HAP-1 (cell line): ENCODE measurements around the gene GLO1.
A peak's percentile ranks its signal among the peaks of the same experiment; 100 is the strongest.

ENCODE experiments used
- DNase-seq, 2 experiments: peaks; one replicate each; pipeline ENCODE4 v3.0.0-alpha.2; 2016 to 2020; ENCODE audit warnings: low spot score in 2 of 2
- H3K27me3 ChIP-seq: fragments of 250-450 bp; sonication (Bioruptor Pico); 2 replicates; pipeline ENCODE4 v1.5.1; 2020; ENCODE audit warnings: low read depth, mild to moderate bottlenecking, moderate library complexity
- H3K36me3 ChIP-seq: fragments of 250-450 bp; sonication (Bioruptor Pico); replicated peaks from 2 replicates; pipeline ENCODE4 v1.5.1; 2020; ENCODE audit warnings: mild to moderate bottlenecking
- H3K4me1 ChIP-seq: fragments of 250-450 bp; sonication (Bioruptor Pico); 2 replicates; pipeline ENCODE4 v1.5.1; 2020; ENCODE audit warnings: mild to moderate bottlenecking
- H3K4me3 ChIP-seq: fragments of 250-450 bp; sonication (Bioruptor Pico); 2 replicates; pipeline ENCODE4 v1.5.1; 2020; ENCODE audit warnings: mild to moderate bottlenecking, moderate library complexity
- H3K9me3 ChIP-seq: fragments of 250-450 bp; sonication (Bioruptor Pico); 2 replicates; pipeline ENCODE4 v1.5.1; 2020; ENCODE audit warnings: mild to moderate bottlenecking, moderate library complexity
- in situ Hi-C: fragments of 300-500 bp; cut with MboI; formaldehyde crosslinking; loops from 3 replicates; pipeline ENCODE4 v1.14.3; 2020; ENCODE audit warnings: low sequenced_read_pairs, inconsistent platforms, mixed read lengths

GLO1 gene

DNA sequence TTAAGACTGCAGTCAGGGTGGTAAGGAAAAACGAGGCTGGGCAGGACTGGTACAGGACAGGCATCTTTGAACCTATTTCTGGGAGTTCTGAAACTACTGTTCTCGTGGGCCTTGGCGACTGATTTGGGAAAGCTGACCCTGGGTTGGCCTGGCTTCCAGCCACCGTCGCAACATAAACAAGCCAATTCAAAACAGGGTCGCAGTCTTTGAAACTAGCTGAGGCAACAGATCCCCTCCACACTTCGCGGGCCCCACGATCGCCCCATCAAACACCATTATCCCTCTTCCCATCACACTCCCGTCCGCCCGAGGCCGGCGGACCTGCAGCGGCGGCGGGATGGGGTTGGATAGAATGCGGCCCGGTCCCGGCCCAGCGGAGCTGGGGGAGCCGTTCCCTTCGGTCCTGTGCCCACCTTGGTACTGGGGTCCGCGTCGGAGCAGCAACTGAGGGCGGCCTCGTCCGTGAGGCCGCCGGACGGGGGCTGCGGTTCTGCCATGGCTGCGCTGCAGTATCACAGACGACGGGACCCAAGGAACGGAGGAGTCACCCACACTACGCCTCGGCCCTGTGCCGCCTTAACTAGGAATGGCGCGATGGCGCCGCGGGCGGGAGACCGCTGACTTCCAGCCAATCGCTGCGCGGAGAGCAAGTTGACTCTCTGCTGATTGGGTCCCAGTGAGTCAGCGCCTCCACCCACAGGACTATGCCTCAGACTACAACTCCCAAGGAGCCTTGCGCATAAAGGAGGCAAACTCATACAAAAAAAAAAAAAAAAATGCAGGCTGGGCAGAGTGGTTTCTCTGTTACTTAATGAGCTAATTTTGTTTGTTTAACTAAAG is at the start of gene GLO1:
Gene GLO1 (minus strand): TSS at position 588 of the 840 bp plus-strand sequence. CDS start 91 bp downstream, at position 497.
- Histone ChIP-seq H3K4me1 (peaks cover 3% of the 10 kb centered on the region), H3K36me3 (peaks cover 14% of the 10 kb centered on the region; the same call in 1 of the 2 replicates), H3K4me3 (peak within 1 kb of the TSS; percentile 75), H3K27me3 (peaks cover 3% of the 10 kb centered on the region; the same call in 1 of the 2 replicates), H3K9me3 (peaks cover 12% of the 10 kb centered on the region)
- DNase-seq: peak; percentile 96 to 97
- in situ Hi-C loops: no loop called here

DNA sequence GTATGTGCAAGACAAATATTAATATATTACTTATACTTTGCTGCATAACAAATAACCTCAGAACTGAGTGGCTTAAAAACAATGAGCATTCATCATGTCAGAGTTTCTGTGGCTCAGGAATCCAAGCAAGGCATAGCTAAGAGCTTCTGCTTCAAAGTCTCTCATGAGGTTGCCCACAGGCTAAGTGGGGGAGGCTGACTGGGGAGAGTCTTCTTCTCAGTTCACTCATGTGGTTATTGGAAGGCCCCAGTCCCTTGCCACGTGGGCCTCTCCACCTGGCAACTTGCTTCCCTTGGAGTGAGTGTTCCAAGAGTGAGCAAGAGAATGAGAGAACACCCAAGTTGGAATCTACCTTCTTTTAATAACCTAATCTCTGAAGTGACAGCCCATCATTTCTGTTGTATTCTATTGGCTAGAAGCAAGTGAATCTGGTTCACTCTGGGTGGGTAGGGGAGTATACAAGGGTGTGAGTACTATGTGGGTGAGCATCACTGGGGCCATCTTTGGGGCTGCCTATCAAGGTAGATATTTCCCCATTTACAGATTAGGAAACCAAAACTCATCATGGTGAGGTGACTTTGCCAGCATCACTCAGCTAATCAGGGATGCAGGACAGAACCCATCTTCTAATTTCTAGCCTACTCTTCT is 48.1 kb upstream of the GLO1 start:
- in situ Hi-C loops: no loop called here

DNA sequence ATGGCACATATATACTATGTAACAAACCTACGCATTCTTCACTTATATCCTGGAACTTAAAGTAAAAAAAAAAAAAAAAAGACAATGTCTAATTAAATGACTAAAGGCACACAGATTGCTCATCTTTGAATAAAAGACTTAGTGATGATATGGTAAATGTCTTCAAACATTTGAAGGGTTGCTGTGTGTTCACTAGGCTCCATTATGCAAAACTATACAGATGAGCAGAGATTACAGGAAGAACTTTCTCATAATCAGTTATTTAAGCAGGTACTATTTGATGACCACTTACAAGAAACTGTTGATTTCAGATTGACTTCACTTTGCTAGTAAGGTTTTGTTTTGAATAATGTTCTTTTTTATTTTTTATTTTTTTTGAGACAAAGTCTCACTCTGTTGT is 46.5 kb upstream of the GLO1 start:
- H3K4me1 ChIP-seq: no peaks in the 10 kb centered on the region
- DNase-seq: no peak
- no peaks in the 10 kb centered on the region for H3K9me3 ChIP-seq
- H3K27me3 ChIP-seq: peaks cover 11% of the 10 kb centered on the region
- H3K36me3 ChIP-seq: no peaks in the 10 kb centered on the region
- in situ Hi-C loops: no loop called here
- H3K4me3 ChIP-seq: no peak overlapping the region

More for the DNA sequence above, 48.1 kb upstream of the GLO1 start:
- peaks cover 7% of the 10 kb centered on the region; the same call in 1 of the 2 replicates for H3K27me3 ChIP-seq
- no peaks in the 10 kb centered on the region for H3K36me3 ChIP-seq
- no peaks in the 10 kb centered on the region for H3K4me1 ChIP-seq
- no peaks in the 10 kb centered on the region for H3K9me3 ChIP-seq
- no peak overlapping the region for H3K4me3 ChIP-seq
- no peak for DNase-seq

DNA sequence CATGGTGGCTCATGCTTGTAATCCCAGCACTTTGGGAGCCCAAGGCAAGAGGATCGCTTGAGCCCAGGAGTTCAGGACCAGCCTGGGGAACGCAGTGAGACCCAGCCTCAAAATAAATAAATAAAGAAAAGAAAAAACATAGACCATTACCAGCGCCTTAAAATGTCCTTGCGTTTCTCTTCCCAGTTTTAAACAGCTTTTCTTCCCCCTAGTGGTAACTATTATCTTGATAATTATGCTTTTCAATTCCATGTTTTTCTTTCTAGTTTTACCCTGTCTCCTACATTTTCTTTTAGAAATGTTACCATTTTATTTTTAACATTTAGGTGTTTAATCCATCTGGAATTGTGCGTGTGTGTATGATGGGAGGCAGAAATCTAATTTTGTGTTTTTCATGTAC is 36.6 kb upstream of the GLO1 start:
- Histone ChIP-seq H3K27me3 (peaks cover 50% of the 10 kb centered on the region), H3K36me3 (no peaks in the 10 kb centered on the region), H3K9me3 (no peaks in the 10 kb centered on the region; the same call in 1 of the 2 replicates), H3K4me1 (0 out of 2 replicates have a peak, but pooled peaks cover 3% of the 10 kb centered on the region), H3K4me3 (no peak overlapping the region)
- in situ Hi-C loops: no loop called here
- no peak for DNase-seq

DNA sequence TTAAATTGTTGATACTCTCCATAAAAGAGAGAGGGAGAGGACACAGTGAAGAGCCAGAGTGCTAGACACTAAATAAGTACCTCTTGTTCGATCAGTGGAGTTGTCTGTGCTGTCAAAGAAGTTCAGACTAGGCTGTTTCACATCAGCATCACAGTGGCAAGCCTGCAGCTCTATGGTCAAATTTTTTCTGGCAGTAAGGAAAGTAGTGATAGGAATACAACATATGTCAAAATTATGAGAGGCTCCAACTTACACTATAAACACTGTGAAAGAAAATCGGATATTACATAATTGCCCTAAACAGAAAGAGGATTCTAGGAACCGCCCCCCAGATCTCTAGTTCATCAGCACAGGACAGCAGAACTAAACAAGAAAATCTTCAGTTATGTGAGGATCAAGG is 35.3 kb upstream of the GLO1 start:
- Histone ChIP-seq H3K4me3 (no peak overlapping the region), H3K27me3 (peaks cover 44% of the 10 kb centered on the region), H3K4me1 (0 out of 2 replicates have a peak, but pooled peaks cover 3% of the 10 kb centered on the region), H3K36me3 (no peaks in the 10 kb centered on the region), H3K9me3 (no peaks in the 10 kb centered on the region; the same call in 1 of the 2 replicates)
- DNase-seq: no peak
- in situ Hi-C loops: no loop called here

DNA sequence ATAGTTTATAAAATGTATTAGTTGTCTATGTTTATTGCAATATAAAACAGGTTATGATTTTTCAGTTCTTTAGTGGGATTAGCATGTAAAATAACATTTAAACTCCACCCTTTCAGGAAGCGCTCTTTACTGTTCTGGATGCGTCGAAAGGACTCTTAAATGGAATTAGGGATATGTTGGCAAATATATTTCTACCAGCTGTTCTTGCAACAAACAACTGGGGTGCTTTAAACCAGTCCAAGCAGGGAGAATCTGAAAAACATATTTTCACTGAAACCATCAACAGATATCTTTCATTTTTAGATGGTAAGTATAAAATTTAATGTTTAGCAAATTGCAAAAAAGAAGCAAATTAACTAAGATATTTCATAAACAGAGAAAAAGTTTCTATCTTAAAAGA is 34.0 kb upstream of the GLO1 start:
- no peak overlapping the region for H3K4me3 ChIP-seq
- H3K36me3 ChIP-seq: no peaks in the 10 kb centered on the region
- peaks cover 37% of the 10 kb centered on the region for H3K27me3 ChIP-seq
- in situ Hi-C loops: no loop called here
- DNase-seq: no peak
- no peaks in the 10 kb centered on the region; the same call in 1 of the 2 replicates for H3K9me3 ChIP-seq
- 0 out of 2 replicates have a peak, but pooled peaks cover 3% of the 10 kb centered on the region for H3K4me1 ChIP-seq

DNA sequence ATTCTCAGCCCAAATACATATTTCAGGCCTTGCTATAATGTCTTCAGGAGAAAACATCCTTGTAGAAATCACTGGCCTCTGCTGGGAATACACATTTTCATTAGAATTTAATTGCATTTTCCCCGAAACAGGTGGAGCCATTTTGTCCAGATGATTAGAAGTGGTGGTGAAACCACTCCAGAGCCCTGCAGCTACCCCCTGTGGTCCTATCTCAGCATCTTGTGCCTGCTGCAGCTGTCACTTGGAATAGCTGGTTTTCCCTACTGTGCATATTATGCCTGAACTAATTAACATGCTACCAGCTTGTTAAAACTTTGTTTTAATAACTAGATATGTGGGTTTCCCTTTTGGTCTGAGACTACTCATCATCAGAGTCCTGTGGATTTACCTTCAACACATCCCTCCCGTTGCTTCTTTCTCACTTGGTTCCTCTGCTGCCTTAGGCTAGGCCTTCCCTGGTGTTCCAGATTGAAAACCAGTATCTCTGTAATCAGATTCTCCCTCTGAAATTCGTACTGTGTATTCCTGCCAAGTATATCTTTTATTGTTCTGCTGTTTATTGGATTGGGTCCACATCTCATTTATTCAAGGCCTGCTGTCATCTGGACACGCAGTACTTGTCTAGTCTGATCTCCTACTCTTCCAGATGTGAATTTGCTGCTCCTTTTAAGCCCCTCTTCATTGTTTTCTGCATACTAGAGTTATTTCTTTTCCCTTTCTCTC is 27.4 kb upstream of the GLO1 start:
- no peaks in the 10 kb centered on the region for H3K9me3 ChIP-seq
- no peak for DNase-seq
- in situ Hi-C loops: no loop called here
- H3K36me3 ChIP-seq: no peaks in the 10 kb centered on the region
- H3K4me1 ChIP-seq: 0 out of 2 replicates have a peak, but pooled peaks cover 3% of the 10 kb centered on the region
- H3K27me3 ChIP-seq: peaks cover 6% of the 10 kb centered on the region
- no peak overlapping the region for H3K4me3 ChIP-seq

DNA sequence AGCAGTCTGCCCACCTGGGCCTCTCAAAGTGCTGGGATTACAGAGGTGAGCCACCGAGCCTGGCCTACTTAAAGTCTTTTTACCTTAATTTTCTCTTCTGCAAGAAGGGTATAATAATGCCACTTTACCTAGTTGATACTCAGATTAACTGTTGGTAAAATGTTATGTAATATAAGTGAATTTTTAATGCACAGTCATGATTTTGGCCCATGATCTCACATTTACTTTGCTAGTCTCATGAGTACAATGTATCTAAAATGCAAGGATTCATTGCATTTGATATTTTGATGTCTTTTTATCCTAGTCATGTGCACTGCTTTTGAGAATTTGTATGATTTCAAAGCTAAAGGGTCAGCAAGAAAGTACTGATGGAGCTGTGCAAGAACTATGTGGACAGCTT is 25.3 kb upstream of the GLO1 start:
- DNase-seq: no peak
- no peaks in the 10 kb centered on the region for H3K4me1 ChIP-seq
- H3K9me3 ChIP-seq: no peaks in the 10 kb centered on the region
- H3K36me3 ChIP-seq: no peaks in the 10 kb centered on the region
- no peaks in the 10 kb centered on the region for H3K27me3 ChIP-seq
- H3K4me3 ChIP-seq: no peak overlapping the region
- in situ Hi-C loops: no loop called here

DNA sequence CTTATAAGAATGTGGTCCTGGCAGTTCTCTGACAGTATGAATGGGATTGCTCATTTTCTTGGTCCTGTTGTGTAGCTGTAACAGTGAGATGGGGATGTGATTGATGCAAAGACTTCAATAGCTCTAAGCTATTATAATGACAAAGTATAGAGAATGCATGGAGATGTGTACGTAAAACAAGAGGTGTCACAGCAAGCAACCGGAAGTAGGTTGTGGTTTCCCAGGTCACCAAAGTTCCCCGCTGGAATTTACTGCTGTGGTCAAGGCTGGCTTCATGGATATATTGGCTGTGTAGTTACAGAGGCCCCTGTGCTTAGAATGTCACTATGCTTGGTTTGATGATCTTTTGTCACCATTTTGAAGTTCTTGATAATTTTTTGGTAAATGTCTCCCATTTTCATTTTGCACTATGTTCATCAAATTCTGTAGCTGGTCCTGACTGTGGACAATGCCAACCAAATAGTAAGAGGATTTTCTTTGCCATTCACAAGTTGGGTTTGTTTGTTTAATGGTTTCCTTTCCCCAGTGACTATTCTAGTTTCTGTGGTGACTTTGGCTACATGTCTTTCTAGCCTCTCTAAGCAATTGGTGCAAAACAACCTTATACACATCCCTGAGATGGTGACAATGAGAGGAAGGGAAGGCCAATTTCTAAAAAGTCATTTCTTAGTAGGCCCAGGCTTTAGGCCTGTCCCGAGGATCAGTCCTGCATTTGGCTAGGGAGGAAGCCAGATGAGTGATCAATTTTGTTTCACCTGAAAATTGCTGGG is 22.7 kb upstream of the GLO1 start:
- in situ Hi-C loops: no loop called here
- DNase-seq: no peak

DNA sequence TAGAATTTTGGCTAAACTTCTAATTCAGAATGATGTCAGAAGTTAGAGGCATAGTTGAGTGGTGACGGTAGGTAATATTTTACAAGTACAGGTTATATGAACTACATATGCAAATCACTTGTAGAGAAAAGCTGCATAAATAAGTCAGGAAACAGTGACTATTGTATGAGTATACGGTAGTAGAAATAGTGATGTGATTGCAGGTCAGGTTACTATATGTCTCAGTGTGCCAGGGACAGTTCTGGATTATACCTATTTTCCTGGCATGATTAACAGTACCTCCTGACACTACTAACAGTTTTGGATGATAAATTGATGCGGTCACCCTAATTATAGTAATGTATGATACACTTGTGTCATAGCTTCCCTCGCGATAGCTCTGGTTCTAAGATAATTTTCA is 21.4 kb upstream of the GLO1 start:
- Histone ChIP-seq H3K4me3 (no peak overlapping the region), H3K27me3 (no peaks in the 10 kb centered on the region), H3K4me1 (no peaks in the 10 kb centered on the region), H3K36me3 (no peaks in the 10 kb centered on the region), H3K9me3 (no peaks in the 10 kb centered on the region)
- no peak for DNase-seq
- in situ Hi-C loops: no loop called here

More for the DNA sequence above, 22.7 kb upstream of the GLO1 start:
- Histone ChIP-seq H3K9me3 (no peaks in the 10 kb centered on the region), H3K27me3 (no peaks in the 10 kb centered on the region), H3K4me1 (no peaks in the 10 kb centered on the region), H3K4me3 (no peak overlapping the region), H3K36me3 (no peaks in the 10 kb centered on the region)

DNA sequence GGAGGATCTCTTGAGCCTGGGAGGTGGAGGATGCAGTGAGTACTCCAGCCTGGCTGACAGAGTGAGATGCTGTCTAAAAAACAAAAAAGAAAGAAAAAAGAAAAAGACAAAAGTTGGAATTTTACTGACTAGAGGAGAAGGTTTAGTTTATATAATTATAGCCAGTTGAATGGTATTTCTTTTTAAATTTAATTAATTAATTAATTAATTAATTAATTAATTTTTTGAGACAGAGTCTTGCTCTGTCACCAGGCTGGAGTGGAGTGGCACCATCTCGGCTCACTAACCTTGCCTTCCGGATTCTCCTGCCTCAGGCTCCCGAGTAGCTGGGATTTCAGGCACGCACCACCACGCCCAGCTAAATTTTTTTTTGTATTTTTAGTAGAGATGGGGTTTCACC is 20.8 kb upstream of the GLO1 start:
- in situ Hi-C loops: no loop called here
- H3K27me3 ChIP-seq: no peaks in the 10 kb centered on the region

DNA sequence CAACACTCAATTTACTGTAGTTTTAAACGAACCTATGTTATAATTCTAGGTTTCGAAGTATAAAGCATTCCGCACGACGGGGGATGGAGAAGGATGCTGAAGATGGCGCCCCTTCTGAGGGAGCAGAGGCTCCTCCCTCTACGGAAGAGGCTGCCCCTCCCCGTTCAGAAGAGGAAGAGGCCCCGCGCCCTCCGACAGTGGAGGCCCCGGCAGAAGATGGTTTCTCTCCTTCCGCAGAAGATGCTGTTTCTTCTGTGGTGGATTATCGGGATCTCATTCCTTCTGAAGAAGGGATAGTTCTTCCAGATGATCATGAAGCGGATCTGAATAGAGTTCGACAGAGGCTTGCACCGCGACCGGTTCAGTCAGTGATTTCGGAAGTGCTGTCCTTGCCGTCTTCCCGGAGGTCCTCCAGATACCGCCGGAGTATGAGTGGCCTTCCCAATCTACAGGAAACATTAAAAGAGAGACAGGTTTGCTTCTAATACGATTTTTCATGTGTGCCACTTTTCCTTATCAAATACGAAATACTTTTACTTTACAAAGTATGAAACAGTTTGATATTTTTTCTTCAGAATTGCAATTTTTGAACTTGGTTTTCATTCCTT is 19.9 kb upstream of the GLO1 start:
- Histone ChIP-seq H3K4me1 (no peaks in the 10 kb centered on the region), H3K36me3 (no peaks in the 10 kb centered on the region), H3K4me3 (no peak overlapping the region), H3K27me3 (no peaks in the 10 kb centered on the region), H3K9me3 (no peaks in the 10 kb centered on the region)
- in situ Hi-C loops: no loop called here
- no peak for DNase-seq

More for the DNA sequence above, 20.8 kb upstream of the GLO1 start:
- no peaks in the 10 kb centered on the region for H3K4me1 ChIP-seq
- no peaks in the 10 kb centered on the region for H3K36me3 ChIP-seq
- no peak overlapping the region for H3K4me3 ChIP-seq
- no peaks in the 10 kb centered on the region for H3K9me3 ChIP-seq
- no peak for DNase-seq

DNA sequence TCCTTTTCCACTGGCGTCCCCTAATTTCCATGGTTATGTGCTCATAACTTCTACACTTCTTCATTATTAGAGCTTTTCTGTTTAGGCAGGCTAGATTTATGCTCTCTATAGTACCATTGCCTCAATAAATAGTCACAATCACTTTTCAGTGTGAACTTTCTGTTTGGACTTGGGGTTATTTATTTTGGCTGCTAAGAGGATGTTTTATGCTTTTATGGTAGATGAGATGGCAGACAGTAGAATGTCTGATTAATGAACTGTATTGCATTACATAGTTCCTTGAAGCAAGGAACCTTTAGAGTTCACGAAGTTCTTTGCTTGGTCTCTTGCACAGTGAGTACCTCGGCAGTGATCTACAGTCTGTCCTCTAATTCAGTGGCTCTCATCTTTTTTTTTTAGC is 19.1 kb upstream of the GLO1 start:
- Histone ChIP-seq H3K4me3 (no peak overlapping the region), H3K36me3 (no peaks in the 10 kb centered on the region), H3K9me3 (no peaks in the 10 kb centered on the region), H3K4me1 (no peaks in the 10 kb centered on the region), H3K27me3 (no peaks in the 10 kb centered on the region)
- DNase-seq: no peak
- in situ Hi-C loops: no loop called here
